K562 (cell line): ENCODE measurements around the gene PTP4A1. TPM values are rescaled to one million over a fixed set of nuclear protein-coding genes. Genes with fewer than 3 reads are reported as not detected.

Experiments used
- CC2D1A ChIP-seq: fragments of 450-650 bp; IDR thresholded peaks from 2 replicates; pipeline ENCODE4 v1.6.1; 2017; ENCODE audit warnings: mild to moderate bottlenecking
- CSDE1 ChIP-seq, 2 experiments: fragments of 450-650 bp; IDR thresholded peaks; 2 replicates each; pipeline ENCODE4 v1.6.1; 2016; ENCODE audit warnings: mild to moderate bottlenecking in 1 of 2
- CTBP1 ChIP-seq: fragments of 450-650 bp; IDR thresholded peaks from 2 replicates; pipeline ENCODE4 v1.6.1; 2016; ENCODE audit warnings: borderline replicate concordance
- CTCFL ChIP-seq: IDR thresholded peaks from 2 replicates; pipeline ENCODE4 v1.6.1; 2011; ENCODE audit warnings: borderline replicate concordance, low read depth, mild to moderate bottlenecking, moderate library complexity, low read length; ENCODE audit not compliant: insufficient read depth, poor library complexity, severe bottlenecking
- DIDO1 ChIP-seq: fragments of 450-650 bp; IDR thresholded peaks from 2 replicates; pipeline ENCODE4 v1.6.1; 2016; ENCODE audit warnings: low read depth, missing biosample characterization, missing genetic modification characterization
- ESRRA ChIP-seq: fragments of 450-650 bp; IDR thresholded peaks from 2 replicates; pipeline ENCODE4 v1.6.1; 2014; ENCODE audit warnings: low read depth, mild to moderate bottlenecking, moderate library complexity, borderline replicate concordance
- FOSL1 ChIP-seq: fragments of 200-800 bp; sonication (Bioruptor generic); conservative IDR thresholded peaks from 2 replicates; pipeline ENCODE4 v1.6.1; 2016; ENCODE audit warnings: missing genetic modification characterization, missing compliant biosample characterization
- GTF2E2 ChIP-seq: fragments of 200-800 bp; sonication (Bioruptor generic); IDR thresholded peaks from 2 replicates; pipeline ENCODE4 v1.6.1; 2016; ENCODE audit warnings: missing genetic modification characterization, missing compliant biosample characterization
- HDAC3 ChIP-seq: fragments of 450-650 bp; IDR thresholded peaks from 2 replicates; pipeline ENCODE4 v1.6.1; 2018; ENCODE audit warnings: borderline replicate concordance, mild to moderate bottlenecking, moderate library complexity; ENCODE audit not compliant: partially characterized antibody
- JUN ChIP-seq, 2 experiments: sonication (generic) in 1 of 2; formaldehyde crosslinking in 1 of 2; IDR thresholded peaks; 2 replicates each; pipeline versions ENCODE4 v1.6.1 to v1.8.0; 2012 to 2022; ENCODE audit warnings: borderline replicate concordance in 2 of 2, mild to moderate bottlenecking in 2 of 2, improper control_type of control experiment in 1 of 2, low read depth in 1 of 2, low read length in 1 of 2, missing genetic modification reagents in 1 of 2
- KDM1A ChIP-seq, 2 experiments: fragments of 450-650 bp; IDR thresholded peaks; 2 replicates each; pipeline ENCODE4 v1.6.1; 2016; ENCODE audit warnings: mild to moderate bottlenecking in 2 of 2
- KDM4B ChIP-seq, 2 experiments: fragments of 450-650 bp in 1 of 2; sonication (generic) in 1 of 2; IDR thresholded peaks; 2 replicates each; pipeline ENCODE4 v1.6.1; 2016 to 2017; ENCODE audit warnings: borderline replicate concordance in 2 of 2, antibody characterized with exemption in 1 of 2, low read depth in 1 of 2, mild to moderate bottlenecking in 1 of 2
- NBN ChIP-seq: fragments of 450-650 bp; IDR thresholded peaks from 2 replicates; pipeline ENCODE4 v1.6.1; 2016; ENCODE audit warnings: low read depth, mild to moderate bottlenecking
- SP1 ChIP-seq: sonication (generic); formaldehyde crosslinking; IDR thresholded peaks from 2 replicates; pipeline ENCODE4 v1.8.1; 2022; ENCODE audit warnings: mild to moderate bottlenecking, missing genetic modification reagents
- TEAD1 ChIP-seq, 2 experiments: fragments of 450-650 bp in 1 of 2; sonication (generic) in 1 of 2; formaldehyde crosslinking; IDR thresholded peaks; 2 replicates each; pipeline versions ENCODE4 v1.4.0 to v1.8.0; 2020 to 2022; ENCODE audit warnings: mild to moderate bottlenecking in 2 of 2, missing genetic modification reagents in 1 of 2
- TGIF2 ChIP-seq: sonication (generic); formaldehyde crosslinking; IDR thresholded peaks from 2 replicates; pipeline ENCODE4 v1.8.1; 2022; ENCODE audit warnings: mild to moderate bottlenecking, missing genetic modification reagents, moderate library complexity
- WHSC1 ChIP-seq: IDR thresholded peaks from one replicate; pipeline ENCODE4 v1.6.1; 2012; ENCODE audit warnings: low read length, control low read depth, inconsistent platforms
- ZNF232 ChIP-seq: sonication (generic); formaldehyde crosslinking; IDR thresholded peaks from 2 replicates; pipeline ENCODE4 v1.8.0; 2022; ENCODE audit warnings: mild to moderate bottlenecking, missing genetic modification reagents
- ZNF24 ChIP-seq: fragments of 450-650 bp; IDR thresholded peaks from 2 replicates; pipeline ENCODE4 v1.6.1; 2016
- ZNF398 ChIP-seq: fragments of 250-450 bp; sonication (Bioruptor Pico); IDR thresholded peaks from 2 replicates; pipeline ENCODE4 v1.8.0; 2021; ENCODE audit warnings: moderate library complexity, mild to moderate bottlenecking, inconsistent platforms
- ZNF511 ChIP-seq: sonication (generic); formaldehyde crosslinking; IDR thresholded peaks from 2 replicates; pipeline ENCODE4 v1.8.0; 2022; ENCODE audit warnings: mild to moderate bottlenecking, missing genetic modification reagents
- ZNF584 ChIP-seq: fragments of 200-800 bp; sonication (Bioruptor generic); IDR thresholded peaks from 2 replicates; pipeline ENCODE4 v1.6.1; 2016; ENCODE audit warnings: low read depth, mild to moderate bottlenecking, missing genetic modification characterization, missing compliant biosample characterization
- ZNF75A ChIP-seq: fragments of 450-650 bp; formaldehyde crosslinking; IDR thresholded peaks from 2 replicates; pipeline ENCODE4 v1.4.0; 2020; ENCODE audit warnings: mild to moderate bottlenecking
- ZSCAN29 ChIP-seq: fragments of 450-650 bp; IDR thresholded peaks from 2 replicates; pipeline ENCODE4 v1.6.1; 2017
- polyA plus RNA-seq, 8 experiments: library from polyadenylated mRNA; depleted of rRNA in 4 of 8; stranded (reverse) in 5 of 8; unstranded in 3 of 8; fragments of >200 nt; fragmentation: Nextera tagmentation in 2 of 8; fragmentation: Illumina TruSeq in 1 of 8; extraction: Ambion mirVana in 2 of 8; extraction: Trizol in 1 of 8; gene quantifications; 2 replicates each; pipeline versions ENCODE4 v1.2.1 to v1.2.3, GENCODE V29; 2011 to 2014; ENCODE audit warnings: inconsistent platforms in 1 of 8, missing spikeins in 1 of 8
- total RNA-seq, 7 experiments: library from RNA; depleted of rRNA in 6 of 7; stranded (reverse); fragments of >200 nt in 6 of 7; fragmentation: Illumina TruSeq in 2 of 7; extraction: Trizol in 2 of 7; gene quantifications; 2 replicates each; pipeline versions ENCODE4 v1.2.1 to v1.2.3, GENCODE V29; 2011 to 2021; ENCODE audit warnings: low replicate concordance in 1 of 7

The PTP4A1 gene
- total and polyA plus RNA-seq, 9 of the 15 experiments (the other 6 are each of a cell fraction or from before 2014, with no cell fraction given), result 3.7 to 67.5 (median 13.1) TPM

GRCh38 chr6:63573899-63574553 is 1.7 kb downstream of the PTP4A1 start (continued):
- no peak for TF ChIP-seq ZNF398 (CRISPR knock-in tag)
- TF ChIP-seq CSDE1 (IDR thresholded peaks at IDR 0.05), result 0 out of 4 replicates have a peak, but pooled peaks of 1 of the 2 experiments have one; percentile 20
- TF ChIP-seq KDM4B (IDR thresholded peaks at IDR 0.05; ENCODE audit: borderline replicate concordance in 2 of 2, low read depth in 1 of 2), result no peak
- TF ChIP-seq ZNF232, result no peak
- TF ChIP-seq WHSC1, result no peak
- no peak for TF ChIP-seq TEAD1 (CRISPR knock-in tag; IDR thresholded peaks at IDR 0.05)
- TF ChIP-seq ZNF24, result 0 out of 2 replicates have a peak, but pooled peaks have one; percentile 17
- TF ChIP-seq CTBP1, result no peak
- no peak for TF ChIP-seq TGIF2
- TF ChIP-seq CTCFL, result peak; percentile 84
- TF ChIP-seq SP1 (CRISPR knock-in tag), result 0 out of 2 replicates have a peak, but pooled peaks have one; percentile 23
- TF ChIP-seq ESRRA, result no peak
- TF ChIP-seq NBN, result no peak
- TF ChIP-seq ZNF584 (CRISPR knock-in tag), result 0 out of 2 replicates have a peak, but pooled peaks have one; percentile 6
- TF ChIP-seq DIDO1 (tag), result no peak
- TF ChIP-seq GTF2E2 (tag), result 0 out of 2 replicates have a peak, but pooled peaks have one; percentile 1
- TF ChIP-seq ZSCAN29, result no peak
- no peak for TF ChIP-seq FOSL1 (tag)
- no peak for TF ChIP-seq JUN (IDR thresholded peaks at IDR 0.05; ENCODE audit: borderline replicate concordance, low read depth, low read length)
- no peak for TF ChIP-seq JUN (CRISPR knock-in tag; IDR thresholded peaks at IDR 0.05; ENCODE audit: borderline replicate concordance)
- peak; percentile 93; the same call in 1 of the 2 replicates for TF ChIP-seq CC2D1A
- TF ChIP-seq ZNF75A (CRISPR knock-in tag), result no peak
- no peak for TF ChIP-seq KDM1A (IDR thresholded peaks at IDR 0.05)
- peak; percentile 36 for TF ChIP-seq HDAC3
- no peak for TF ChIP-seq ZNF511 (CRISPR knock-in tag)
